SK-N-SH (cell line): ENCODE data around the gene HSP90AA1. TPM values are rescaled to one million over a fixed set of nuclear protein-coding genes. Genes with fewer than 3 reads are reported as not detected.

Experiments
- CTCF ChIA-PET: fragments of 300-600, 350-600 bp; formaldehyde crosslinking; extraction: SDS; loops from one replicate; lab custom pipeline; 2021; lab: Yijun Ruan, JAX
- POLR2A ChIA-PET: fragments of 350-600 bp; sonication (Branson Sonifier 250); formaldehyde crosslinking; extraction: SDS; loops from one replicate; lab custom pipeline; 2020; ENCODE audit warnings: antibody characterized with exemption, inconsistent platforms; lab: Yijun Ruan, JAX
- DNase-seq: peaks from one replicate; pipeline ENCODE4 v3.0.0; 2012
- H2AFZ ChIP-seq: fragments of 200-600 bp; sonication (generic); 2 replicates; pipeline ENCODE4 v1.8.1; 2016; ENCODE audit warnings: antibody characterized with exemption, mild to moderate bottlenecking, low read depth
- H3F3A ChIP-seq: fragments of 200-600 bp; sonication (generic); replicated peaks from 2 replicates; pipeline ENCODE3; 2016; ENCODE audit warnings: antibody characterized with exemption, mild to moderate bottlenecking; ENCODE audit not compliant: insufficient read depth
- H3K27ac ChIP-seq, 2 experiments: fragments of 200-500 bp in 1 of 2; fragments of 200-600 bp in 1 of 2; sonication (Bioruptor generic) in 1 of 2; sonication (generic), shearing (Covaris generic) in 1 of 2; 2 replicates each; pipeline versions ENCODE4 v1.5.1 to v1.6.1; 2014 to 2016; ENCODE audit warnings: low read depth in 2 of 2, inconsistent platforms in 1 of 2, low read length in 1 of 2, mild to moderate bottlenecking in 1 of 2, mixed read lengths in 1 of 2
- H3K27me3 ChIP-seq: fragments of 200-600 bp; sonication (generic), shearing (Covaris generic); 2 replicates; pipeline ENCODE4 v1.6.1; 2016; ENCODE audit warnings: mixed run types; ENCODE audit not compliant: insufficient read depth
- H3K36me3 ChIP-seq, 2 experiments: fragments of 200-500 bp in 1 of 2; fragments of 200-600 bp in 1 of 2; sonication (Bioruptor generic) in 1 of 2; sonication (generic) in 1 of 2; replicated peaks in 1 of 2; 2 replicates each; pipeline versions ENCODE3 to v1.5.1; 2014 to 2016; ENCODE audit warnings: low read length in 1 of 2, mild to moderate bottlenecking in 1 of 2; ENCODE audit not compliant: insufficient read depth in 2 of 2, control insufficient read depth in 1 of 2
- H3K4me1 ChIP-seq, 2 experiments: fragments of 200-500 bp in 1 of 2; fragments of 200-600 bp in 1 of 2; sonication (Bioruptor generic) in 1 of 2; sonication (generic), shearing (Covaris generic) in 1 of 2; 2 replicates each; pipeline versions ENCODE4 v1.5.1 to v1.6.1; 2014 to 2016; ENCODE audit warnings: low read depth in 1 of 2, low read length in 1 of 2, mixed run types in 1 of 2; ENCODE audit not compliant: insufficient read depth in 2 of 2, control insufficient read depth in 1 of 2
- H3K4me2 ChIP-seq: fragments of 200-600 bp; sonication (generic), shearing (Covaris generic); 2 replicates; pipeline ENCODE4 v1.6.1; 2017; ENCODE audit warnings: mixed run types
- H3K4me3 ChIP-seq, 2 experiments: fragments of 200-500 bp in 1 of 2; fragments of 200-600 bp in 1 of 2; sonication (Bioruptor generic) in 1 of 2; sonication (generic), shearing (Covaris generic) in 1 of 2; 2 replicates each; pipeline versions ENCODE4 v1.5.1 to v1.8.1; 2014 to 2016; ENCODE audit warnings: low read depth in 2 of 2, inconsistent platforms in 1 of 2, low read length in 1 of 2, mild to moderate bottlenecking in 1 of 2, mixed read lengths in 1 of 2, moderate library complexity in 1 of 2
- H3K79me2 ChIP-seq: fragments of 200-600 bp; sonication (generic); 2 replicates; pipeline ENCODE4 v1.8.1; 2017; ENCODE audit warnings: mild to moderate bottlenecking; ENCODE audit not compliant: insufficient read depth
- H3K9ac ChIP-seq: fragments of 200-600 bp; sonication (generic); 2 replicates; pipeline ENCODE4 v1.6.1; 2017; ENCODE audit warnings: mixed run types
- H3K9me2 ChIP-seq: fragments of 200-600 bp; sonication (generic); 2 replicates; pipeline ENCODE4 v1.6.1; 2017; ENCODE audit warnings: mixed run types
- H3K9me3 ChIP-seq: fragments of 200-600 bp; sonication (generic); 2 replicates; pipeline ENCODE4 v1.6.1; 2017; ENCODE audit warnings: mixed run types, mild to moderate bottlenecking, moderate library complexity
- H4K20me1 ChIP-seq: fragments of 200-600 bp; sonication (generic); 2 replicates; pipeline ENCODE4 v1.6.1; 2017; ENCODE audit warnings: mild to moderate bottlenecking, mixed run types; ENCODE audit not compliant: insufficient read depth
- EZH2phosphoT487 ChIP-seq: fragments of 200-600 bp; sonication (generic); IDR thresholded peaks from 2 replicates; pipeline ENCODE4 v1.6.1; 2017; ENCODE audit warnings: low read depth, mixed run types, mild to moderate bottlenecking, antibody characterized with exemption, moderate library complexity, borderline replicate concordance
- FOXM1 ChIP-seq: IDR thresholded peaks from 2 replicates; pipeline ENCODE4 v1.4.0; 2012; ENCODE audit warnings: low read depth, mild to moderate bottlenecking
- YY1 ChIP-seq: IDR thresholded peaks from 2 replicates; pipeline ENCODE4 v1.4.0; 2012; ENCODE audit warnings: low read depth, mild to moderate bottlenecking
- WGBS: methylation state at CpG from one replicate; pipeline ENCODE4 v1.1.6; 2017; ENCODE audit warnings: low lambda C conversion rate; 5-methylcytosine and 5-hydroxymethylcytosine counted together
- polyA plus RNA-seq, 3 experiments: library from polyadenylated mRNA; depleted of rRNA; stranded (reverse); fragments of >200 nt; gene quantifications; 2 replicates each; pipeline ENCODE4 v1.2.3, GENCODE V29; 2012
- small RNA-seq, 7 experiments: library from RNA; depleted of rRNA; stranded (forward); fragments of <200 nt; gene quantifications; one replicate each; pipeline ENCODE3, GENCODE V24; 2012
- TF ChIP-seq, protein P1 (sequence below): IDR thresholded peaks from 2 replicates; pipeline ENCODE4 v1.4.0; 2012; ENCODE audit warnings: low read depth
- TF ChIP-seq, protein P2 (sequence below): IDR thresholded peaks from 2 replicates; pipeline ENCODE4 v1.4.0; 2012; ENCODE audit warnings: low read depth, borderline replicate concordance
- TF ChIP-seq, protein P3 (sequence below): fragments of 150-350 bp; IDR thresholded peaks from 2 replicates; pipeline ENCODE4 v1.6.1; 2017; ENCODE audit warnings: antibody characterized with exemption, low read length, low read depth, borderline replicate concordance

The HSP90AA1 gene
- polyA plus RNA-seq, 1 of the 3 experiments (the other 2 are of a cell fraction) = 269 TPM

DNA sequence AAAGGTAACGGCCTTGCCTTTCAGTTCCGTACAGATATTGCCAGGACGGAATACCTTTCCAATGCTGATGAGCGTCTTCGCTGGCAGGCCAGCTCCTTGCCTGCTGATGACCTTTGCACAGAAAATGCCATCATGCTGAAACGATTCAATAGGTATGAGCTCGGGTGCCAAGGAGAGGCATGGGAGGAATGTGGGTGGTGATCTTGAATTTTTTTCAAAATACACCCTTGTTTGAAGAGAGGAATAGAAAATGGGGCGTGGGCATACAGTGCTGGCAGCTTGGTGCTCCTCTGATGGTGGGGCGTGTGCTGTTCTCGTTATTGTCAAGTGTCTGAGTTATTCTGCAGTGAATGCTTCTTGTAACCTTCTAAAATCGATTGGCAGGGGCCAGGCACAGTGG, 52.5 kb downstream of the HSP90AA1 start:
- Histone ChIP-seq H3K36me3 (peaks cover 77 to 82% of the 10 kb centered on the region in 2 experiments), H4K20me1 (no peaks in the 10 kb centered on the region), H3K9me2 (no peaks in the 10 kb centered on the region), H3K27me3 (no peaks in the 10 kb centered on the region), H3K9ac (no peak overlapping the region), H3K4me3 (no peak overlapping the region), H3K9me3 (no peaks in the 10 kb centered on the region), H3F3A (no peaks in the 10 kb centered on the region), H3K4me1 (no peaks in the 10 kb centered on the region), H3K79me2 (no peaks in the 10 kb centered on the region), H2AFZ (no peak overlapping the region), H3K27ac (no peak overlapping the region), H3K4me2 (no peak overlapping the region)
- POLR2A ChIA-PET = interaction anchor here (0.9 kb wide), 1 partner anchor 11 kb away, joined by 4 read pairs; no protein-coding TSS in a partner anchor
- CTCF ChIA-PET = interaction anchor here (1.0 to 1.4 kb wide), 2 partner anchors 73 to 327 kb away, joined by 3 read pairs; no protein-coding TSS in a partner anchor
- TF ChIP-seq, protein P1, sequence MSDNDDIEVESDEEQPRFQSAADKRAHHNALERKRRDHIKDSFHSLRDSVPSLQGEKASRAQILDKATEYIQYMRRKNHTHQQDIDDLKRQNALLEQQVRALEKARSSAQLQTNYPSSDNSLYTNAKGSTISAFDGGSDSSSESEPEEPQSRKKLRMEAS = no peak
- TF ChIP-seq FOXM1 = no peak
- TF ChIP-seq, protein P2, sequence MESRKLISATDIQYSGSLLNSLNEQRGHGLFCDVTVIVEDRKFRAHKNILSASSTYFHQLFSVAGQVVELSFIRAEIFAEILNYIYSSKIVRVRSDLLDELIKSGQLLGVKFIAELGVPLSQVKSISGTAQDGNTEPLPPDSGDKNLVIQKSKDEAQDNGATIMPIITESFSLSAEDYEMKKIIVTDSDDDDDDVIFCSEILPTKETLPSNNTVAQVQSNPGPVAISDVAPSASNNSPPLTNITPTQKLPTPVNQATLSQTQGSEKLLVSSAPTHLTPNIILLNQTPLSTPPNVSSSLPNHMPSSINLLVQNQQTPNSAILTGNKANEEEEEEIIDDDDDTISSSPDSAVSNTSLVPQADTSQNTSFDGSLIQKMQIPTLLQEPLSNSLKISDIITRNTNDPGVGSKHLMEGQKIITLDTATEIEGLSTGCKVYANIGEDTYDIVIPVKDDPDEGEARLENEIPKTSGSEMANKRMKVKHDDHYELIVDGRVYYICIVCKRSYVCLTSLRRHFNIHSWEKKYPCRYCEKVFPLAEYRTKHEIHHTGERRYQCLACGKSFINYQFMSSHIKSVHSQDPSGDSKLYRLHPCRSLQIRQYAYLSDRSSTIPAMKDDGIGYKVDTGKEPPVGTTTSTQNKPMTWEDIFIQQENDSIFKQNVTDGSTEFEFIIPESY = no peak
- no peak for TF ChIP-seq YY1
- TF ChIP-seq EZH2phosphoT487 = no peak
- DNase-seq = no peak
- 90% methylated on average over 11 of the region's 11 CpGs for WGBS

DNA sequence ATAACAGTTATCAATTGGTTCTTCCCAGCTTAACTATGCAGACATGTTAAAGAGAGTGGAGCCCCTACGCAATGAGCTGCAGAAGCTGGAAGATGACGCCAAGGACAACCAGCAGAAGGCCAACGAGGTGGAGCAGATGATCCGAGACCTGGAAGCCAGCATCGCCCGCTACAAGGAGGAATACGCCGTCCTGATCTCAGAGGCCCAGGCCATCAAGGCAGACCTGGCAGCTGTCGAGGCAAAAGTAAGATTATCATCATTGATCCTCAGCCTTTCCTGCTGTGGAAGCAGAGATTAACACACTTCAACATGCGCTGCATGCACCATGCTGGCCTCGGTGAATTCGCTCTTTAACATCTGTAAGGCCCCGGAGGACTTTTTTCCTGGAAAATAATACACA, 53.6 kb downstream of the HSP90AA1 start:
- H3F3A ChIP-seq = no peaks in the 10 kb centered on the region
- no peak overlapping the region for H3K9ac ChIP-seq
- H3K4me1 ChIP-seq = 0 out of 4 replicates have a peak, but pooled peaks cover 0 to 3% of the 10 kb centered on the region in 2 experiments
- H2AFZ ChIP-seq = no peak overlapping the region
- CTCF ChIA-PET = interaction anchor here (1.0 to 1.4 kb wide), 3 partner anchors 13 to 326 kb away, joined by 3 to 4 read pairs (median 3); no protein-coding TSS in a partner anchor
- POLR2A ChIA-PET = interaction anchor here (0.6 to 0.9 kb wide), 2 partner anchors 10 to 327 kb away, joined by 3 to 4 read pairs; no protein-coding TSS in a partner anchor
- H3K36me3 ChIP-seq = peaks cover 77 to 82% of the 10 kb centered on the region in 2 experiments
- no peaks in the 10 kb centered on the region for H3K9me2 ChIP-seq
- H3K9me3 ChIP-seq = no peaks in the 10 kb centered on the region
- H3K4me2 ChIP-seq = no peak overlapping the region
- no peaks in the 10 kb centered on the region for H3K27me3 ChIP-seq
- no peak overlapping the region for H3K27ac ChIP-seq
- 90% methylated on average over 13 of the region's 13 CpGs for WGBS
- no peak for DNase-seq
- H4K20me1 ChIP-seq = no peaks in the 10 kb centered on the region
- TF ChIP-seq YY1 = no peak
- TF ChIP-seq, protein P3, sequence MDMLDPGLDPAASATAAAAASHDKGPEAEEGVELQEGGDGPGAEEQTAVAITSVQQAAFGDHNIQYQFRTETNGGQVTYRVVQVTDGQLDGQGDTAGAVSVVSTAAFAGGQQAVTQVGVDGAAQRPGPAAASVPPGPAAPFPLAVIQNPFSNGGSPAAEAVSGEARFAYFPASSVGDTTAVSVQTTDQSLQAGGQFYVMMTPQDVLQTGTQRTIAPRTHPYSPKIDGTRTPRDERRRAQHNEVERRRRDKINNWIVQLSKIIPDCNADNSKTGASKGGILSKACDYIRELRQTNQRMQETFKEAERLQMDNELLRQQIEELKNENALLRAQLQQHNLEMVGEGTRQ = no peak
- no peak overlapping the region; a peak in 1 of 4 replicates for H3K4me3 ChIP-seq
- H3K79me2 ChIP-seq = no peaks in the 10 kb centered on the region

Small RNA genes within 50 kb of the gene (small RNA-seq; reads per million reads assigned to genes)
- gene RN7SL472P = 0 reads per million in 7 experiments

Other genes with a start within 250 kb of the HSP90AA1 start
- gene DYNC1H1, start 122.5 kb downstream of the HSP90AA1 start, polyA plus RNA-seq (2012; rRNA removed) = 110 and 140 TPM in 2 replicates
- gene WDR20, start 52.9 kb upstream of the HSP90AA1 start, polyA plus RNA-seq (2012; rRNA removed) = 12.4 and 17.2 TPM in 2 replicates
- gene MOK, start 218.1 kb upstream of the HSP90AA1 start, polyA plus RNA-seq (2012; rRNA removed) = 13.3 and 15.2 TPM in 2 replicates
- 15.4 and 19.4 TPM in 2 replicates for gene ZNF839, start 232.7 kb upstream of the HSP90AA1 start, polyA plus RNA-seq (2012; rRNA removed)